OCI-LY1 (cell line): ENCODE results near the gene CD47.

ENCODE experiments used
- H2AFZ ChIP-seq: fragments of 200-600 bp; sonication (generic), shearing (Covaris generic); 2 replicates; pipeline ENCODE4 v1.6.0; 2014; ENCODE audit warnings: antibody characterized with exemption, mild to moderate bottlenecking, low read length
- H3F3A ChIP-seq: fragments of 200-600 bp; sonication (generic), shearing (Covaris generic); 2 replicates; pipeline ENCODE4 v1.6.0; 2014; ENCODE audit warnings: mild to moderate bottlenecking, antibody characterized with exemption, low read length, moderate library complexity; ENCODE audit not compliant: insufficient read depth
- H3K27ac ChIP-seq: fragments of 200-600 bp; sonication (generic); 2 replicates; pipeline ENCODE4 v1.5.1; 2014; ENCODE audit warnings: low read length, mixed run types, mild to moderate bottlenecking, low read depth; ENCODE audit not compliant: poor library complexity, severe bottlenecking
- H3K27me3 ChIP-seq: fragments of 200-600 bp; sonication (generic); 2 replicates; pipeline ENCODE4 v1.6.0; 2014; ENCODE audit warnings: antibody characterized with exemption, mild to moderate bottlenecking, low read length, moderate library complexity; ENCODE audit not compliant: insufficient read depth
- H3K36me3 ChIP-seq: fragments of 200-600 bp; sonication (generic); 2 replicates; pipeline ENCODE4 v1.6.1; 2014; ENCODE audit warnings: mild to moderate bottlenecking, antibody characterized with exemption, low read length, moderate library complexity, mixed read lengths; ENCODE audit not compliant: insufficient read depth
- H3K4me1 ChIP-seq: fragments of 200-600 bp; sonication (generic); 2 replicates; pipeline ENCODE4 v1.5.1; 2014; ENCODE audit warnings: mild to moderate bottlenecking, low read length, moderate library complexity; ENCODE audit not compliant: insufficient read depth, severe bottlenecking
- H3K4me2 ChIP-seq: fragments of 200-600 bp; sonication (generic), shearing (Covaris generic); 2 replicates; pipeline ENCODE4 v1.6.1; 2014; ENCODE audit warnings: low read length
- H3K4me3 ChIP-seq: fragments of 200-600 bp; sonication (generic); 2 replicates; pipeline ENCODE4 v1.5.1; 2014; ENCODE audit warnings: low read length, low read depth, mild to moderate bottlenecking, mixed read lengths; ENCODE audit not compliant: poor library complexity, severe bottlenecking
- H3K79me2 ChIP-seq: fragments of 200-600 bp; shearing (Covaris generic); 2 replicates; pipeline ENCODE4 v1.6.1; 2016; ENCODE audit warnings: mixed run types, low read length, mixed read lengths; ENCODE audit not compliant: insufficient read depth
- H3K9ac ChIP-seq: fragments of 200-600 bp; sonication (generic), shearing (Covaris generic); 2 replicates; pipeline ENCODE4 v1.6.1; 2014; ENCODE audit warnings: mild to moderate bottlenecking, low read length, mixed read lengths
- H3K9me2 ChIP-seq: fragments of 200-600 bp; sonication (generic), shearing (Covaris generic); 2 replicates; pipeline ENCODE4 v1.6.1; 2014; ENCODE audit warnings: low read depth, mild to moderate bottlenecking, low read length, mixed read lengths
- H3K9me3 ChIP-seq: fragments of 200-600 bp; shearing (Covaris generic); 2 replicates; pipeline ENCODE4 v1.6.1; 2014; ENCODE audit warnings: low read length, mixed read lengths
- H4K20me1 ChIP-seq: fragments of 200-600 bp; sonication (generic), shearing (Covaris generic); 2 replicates; pipeline ENCODE4 v1.6.0; 2016; ENCODE audit warnings: mild to moderate bottlenecking, low read length; ENCODE audit not compliant: insufficient read depth
- CTCF ChIP-seq: fragments of 200-600 bp; sonication (generic), shearing (Covaris generic); IDR thresholded peaks from 2 replicates; pipeline ENCODE4 v1.5.1; 2017; ENCODE audit warnings: mild to moderate bottlenecking, antibody characterized with exemption, low read length, moderate library complexity, mixed read lengths
- EZH2 ChIP-seq: fragments of 200-600 bp; sonication (generic), shearing (Covaris generic); IDR thresholded peaks from 2 replicates; pipeline ENCODE4 v1.8.0; 2017; ENCODE audit warnings: borderline replicate concordance, mixed run types, mild to moderate bottlenecking, antibody characterized with exemption, low read length, moderate library complexity, mixed read lengths

The CD47 gene

GRCh38 chr3:108073764-108074431 is 16.9 kb downstream of the CD47 start:
- H3K4me3 ChIP-seq = no peak overlapping the region
- peaks cover 8% of the 10 kb centered on the region for H3K4me1 ChIP-seq
- H3K79me2 ChIP-seq = peaks cover 41% of the 10 kb centered on the region
- no peaks in the 10 kb centered on the region; the same call in 1 of the 2 replicates for H4K20me1 ChIP-seq
- H3K27me3 ChIP-seq = no peaks in the 10 kb centered on the region
- H3F3A ChIP-seq = no peaks in the 10 kb centered on the region
- H3K27ac ChIP-seq = no peak overlapping the region
- H3K9ac ChIP-seq = no peak overlapping the region
- H3K9me2 ChIP-seq = no peaks in the 10 kb centered on the region
- no peak for TF ChIP-seq EZH2
- TF ChIP-seq CTCF = no peak
- peaks cover 67% of the 10 kb centered on the region for H3K36me3 ChIP-seq
- no peak overlapping the region for H3K4me2 ChIP-seq
- no peaks in the 10 kb centered on the region for H3K9me3 ChIP-seq
- H2AFZ ChIP-seq = no peak overlapping the region

GRCh38 chr3:108071368-108071767 is 19.5 kb downstream of the CD47 start:
- TF ChIP-seq EZH2 (no peak), CTCF (no peak)
- Histone ChIP-seq H3K9ac (no peak overlapping the region), H3K9me2 (no peaks in the 10 kb centered on the region), H3F3A (no peaks in the 10 kb centered on the region), H3K27me3 (no peaks in the 10 kb centered on the region), H3K4me1 (peaks cover 8% of the 10 kb centered on the region), H3K79me2 (peaks cover 22% of the 10 kb centered on the region; the same call in 1 of the 2 replicates), H3K4me3 (no peak overlapping the region), H3K27ac (no peak overlapping the region), H3K4me2 (no peak overlapping the region), H3K36me3 (peaks cover 65% of the 10 kb centered on the region), H3K9me3 (no peaks in the 10 kb centered on the region), H2AFZ (no peak overlapping the region), H4K20me1 (no peaks in the 10 kb centered on the region; the same call in 1 of the 2 replicates)

GRCh38 chr3:108070356-108070755 is 20.5 kb downstream of the CD47 start:
- Histone ChIP-seq H3F3A (no peaks in the 10 kb centered on the region), H3K9me2 (no peaks in the 10 kb centered on the region), H3K9me3 (no peaks in the 10 kb centered on the region), H3K4me1 (peaks cover 8% of the 10 kb centered on the region), H3K36me3 (peaks cover 66% of the 10 kb centered on the region), H4K20me1 (no peaks in the 10 kb centered on the region; the same call in 1 of the 2 replicates), H3K27ac (no peak overlapping the region), H2AFZ (no peak overlapping the region), H3K79me2 (peaks cover 18% of the 10 kb centered on the region; the same call in 1 of the 2 replicates), H3K4me2 (no peak overlapping the region), H3K9ac (no peak overlapping the region), H3K27me3 (no peaks in the 10 kb centered on the region), H3K4me3 (no peak overlapping the region)
- no peak for TF ChIP-seq EZH2
- TF ChIP-seq CTCF = no peak
